ENCODE data around the gene SLC25A34. TPM values are rescaled to one million over a fixed set of nuclear protein-coding genes. Genes with fewer than 3 reads are reported as not detected.

The SLC25A34 gene
- total RNA-seq, 3 donors from 2014 or later: 6.4 to 15.7 (median 8.1) TPM

- TF ChIP-seq, protein P1, sequence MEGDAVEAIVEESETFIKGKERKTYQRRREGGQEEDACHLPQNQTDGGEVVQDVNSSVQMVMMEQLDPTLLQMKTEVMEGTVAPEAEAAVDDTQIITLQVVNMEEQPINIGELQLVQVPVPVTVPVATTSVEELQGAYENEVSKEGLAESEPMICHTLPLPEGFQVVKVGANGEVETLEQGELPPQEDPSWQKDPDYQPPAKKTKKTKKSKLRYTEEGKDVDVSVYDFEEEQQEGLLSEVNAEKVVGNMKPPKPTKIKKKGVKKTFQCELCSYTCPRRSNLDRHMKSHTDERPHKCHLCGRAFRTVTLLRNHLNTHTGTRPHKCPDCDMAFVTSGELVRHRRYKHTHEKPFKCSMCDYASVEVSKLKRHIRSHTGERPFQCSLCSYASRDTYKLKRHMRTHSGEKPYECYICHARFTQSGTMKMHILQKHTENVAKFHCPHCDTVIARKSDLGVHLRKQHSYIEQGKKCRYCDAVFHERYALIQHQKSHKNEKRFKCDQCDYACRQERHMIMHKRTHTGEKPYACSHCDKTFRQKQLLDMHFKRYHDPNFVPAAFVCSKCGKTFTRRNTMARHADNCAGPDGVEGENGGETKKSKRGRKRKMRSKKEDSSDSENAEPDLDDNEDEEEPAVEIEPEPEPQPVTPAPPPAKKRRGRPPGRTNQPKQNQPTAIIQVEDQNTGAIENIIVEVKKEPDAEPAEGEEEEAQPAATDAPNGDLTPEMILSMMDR (IDR thresholded peaks at IDR 0.05): no peak
- Histone ChIP-seq H3K9me3 (no peaks in the 10 kb centered on the region), H3K4me1 (ENCODE audit: low read depth) (peaks cover 22% of the 10 kb centered on the region), H3K4me3 (no peak overlapping the region), H3K36me3 (ENCODE audit: low read depth) (no peaks in the 10 kb centered on the region)
- intact Hi-C loops (cut with DNase I, micrococcal nuclease): no loop called here
- ATAC-seq (no peak), DNase-seq (no peak)
Observed at GRCh38 chr1:15777909-15778707, 42.0 kb downstream of the SLC25A34 start.

- TF ChIP-seq, protein P1 (IDR thresholded peaks at IDR 0.05): no peak
- H3K9me3 ChIP-seq: no peaks in the 10 kb centered on the region
- ATAC-seq (no peak), DNase-seq (no peak)
- no peak overlapping the region for H3K4me3 ChIP-seq
- peaks cover 5% of the 10 kb centered on the region for H3K4me1 ChIP-seq (ENCODE audit: low read depth)
- peaks cover 5% of the 10 kb centered on the region for H3K36me3 ChIP-seq (ENCODE audit: low read depth)
- intact Hi-C loops (cut with DNase I, micrococcal nuclease): no loop called here
Observed at GRCh38 chr1:15785683-15786082, 49.6 kb downstream of the SLC25A34 start.

DNA sequence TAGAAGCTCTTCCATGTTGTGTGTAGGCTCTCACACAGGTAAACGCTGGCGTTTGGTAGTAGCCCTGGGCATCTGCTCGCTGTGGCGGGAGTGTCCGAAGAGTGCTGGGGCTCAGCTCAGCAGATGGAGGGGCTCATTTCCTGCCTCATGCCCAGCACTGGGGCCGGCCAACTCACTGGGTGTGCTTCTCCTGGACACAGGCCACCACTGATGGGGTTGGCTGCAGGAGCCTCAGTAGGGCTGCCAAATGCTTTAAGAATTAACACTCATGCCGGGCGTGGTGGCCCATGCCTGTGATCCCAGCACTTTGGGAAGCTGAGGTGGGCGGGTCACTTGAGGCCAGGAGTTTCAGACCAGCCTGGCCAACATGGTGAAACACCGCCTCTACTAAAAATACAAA lies 50.5 kb downstream of the SLC25A34 start:
- intact Hi-C loops (cut with DNase I, micrococcal nuclease): no loop called here
- TF ChIP-seq, protein P1 (IDR thresholded peaks at IDR 0.05): no peak
- ATAC-seq (peak; percentile 32), DNase-seq (peak in 1 of 3 donors; percentile 37)
- no peaks in the 10 kb centered on the region for H3K4me1 ChIP-seq (ENCODE audit: low read depth)
- no peak overlapping the region for H3K4me3 ChIP-seq
- no peaks in the 10 kb centered on the region for H3K9me3 ChIP-seq
- peaks cover 5% of the 10 kb centered on the region for H3K36me3 ChIP-seq (ENCODE audit: low read depth)

GRCh38 chr1:15788624-15789301 lies 52.7 kb downstream of the SLC25A34 start:
- intact Hi-C loops (cut with DNase I, micrococcal nuclease): no loop called here
- peak; percentile 27 for ATAC-seq

More at GRCh38 chr1:15788624-15789301, 52.7 kb downstream of the SLC25A34 start:
- TF ChIP-seq, protein P1 (IDR thresholded peaks at IDR 0.05): no peak
- H3K4me1 ChIP-seq (ENCODE audit: low read depth): peaks cover 6% of the 10 kb centered on the region
- no peak for DNase-seq
- no peaks in the 10 kb centered on the region for H3K9me3 ChIP-seq
- H3K36me3 ChIP-seq (ENCODE audit: low read depth): peaks cover 5% of the 10 kb centered on the region
- H3K4me3 ChIP-seq: no peak overlapping the region

Other genes starting within 250 kb of the SLC25A34 start
- 10 to 100 TPM; 14.2 to 16.0 (median 15.2) TPM for gene CASP9, start 212.0 kb upstream of the SLC25A34 start, total RNA-seq
- 10 to 100 TPM; 23.7 to 27.7 (median 23.8) TPM for gene DNAJC16, start 209.4 kb upstream of the SLC25A34 start, total RNA-seq
- gene AGMAT, start 151.2 kb upstream of the SLC25A34 start, total RNA-seq: 10 to 100 TPM in 2 of 3 donors, 1 to 10 TPM in 1; 8.4 to 21.4 (median 20.7) TPM
- 10 to 100 TPM; 33.5 to 36.2 (median 34.6) TPM for gene DDI2, start 118.8 kb upstream of the SLC25A34 start, total RNA-seq
- gene PLEKHM2, start 51.9 kb upstream of the SLC25A34 start, total RNA-seq: 10 to 100 TPM; 32.2 to 57.3 (median 36.2) TPM
- gene TMEM82, start 6.2 kb downstream of the SLC25A34 start, total RNA-seq: 10 to 100 TPM in 2 of 3 donors, 1 to 10 TPM in 1; 8.0 to 19.7 (median 16.8) TPM
- 100 to 1,000 TPM; 154 to 268 (median 260) TPM for gene FBLIM1, start 22.5 kb downstream of the SLC25A34 start, total RNA-seq
- gene UQCRHL, start 71.4 kb downstream of the SLC25A34 start, total RNA-seq: 1 to 10 TPM; 1.7 to 2.4 (median 2.1) TPM
- gene SPEN, start 111.4 kb downstream of the SLC25A34 start, total RNA-seq: 10 to 100 TPM; 48.7 to 60.3 (median 50.6) TPM
- 10 to 100 TPM; 29.2 to 40.8 (median 34.6) TPM for gene ZBTB17, start 239.8 kb downstream of the SLC25A34 start, total RNA-seq